ENCODE measurements around the gene ISCA1. TPM values are rescaled to one million over a fixed set of nuclear protein-coding genes. Genes with fewer than 3 reads are reported as not detected.
"Not testable (repeated sequence)": the region's sequence is repeated elsewhere in the genome, so short reads cannot be mapped to it uniquely, and the experiment has no call there.

The ISCA1 gene
- 43.9 and 47.1 TPM in 2 replicates for total RNA-seq

DNA sequence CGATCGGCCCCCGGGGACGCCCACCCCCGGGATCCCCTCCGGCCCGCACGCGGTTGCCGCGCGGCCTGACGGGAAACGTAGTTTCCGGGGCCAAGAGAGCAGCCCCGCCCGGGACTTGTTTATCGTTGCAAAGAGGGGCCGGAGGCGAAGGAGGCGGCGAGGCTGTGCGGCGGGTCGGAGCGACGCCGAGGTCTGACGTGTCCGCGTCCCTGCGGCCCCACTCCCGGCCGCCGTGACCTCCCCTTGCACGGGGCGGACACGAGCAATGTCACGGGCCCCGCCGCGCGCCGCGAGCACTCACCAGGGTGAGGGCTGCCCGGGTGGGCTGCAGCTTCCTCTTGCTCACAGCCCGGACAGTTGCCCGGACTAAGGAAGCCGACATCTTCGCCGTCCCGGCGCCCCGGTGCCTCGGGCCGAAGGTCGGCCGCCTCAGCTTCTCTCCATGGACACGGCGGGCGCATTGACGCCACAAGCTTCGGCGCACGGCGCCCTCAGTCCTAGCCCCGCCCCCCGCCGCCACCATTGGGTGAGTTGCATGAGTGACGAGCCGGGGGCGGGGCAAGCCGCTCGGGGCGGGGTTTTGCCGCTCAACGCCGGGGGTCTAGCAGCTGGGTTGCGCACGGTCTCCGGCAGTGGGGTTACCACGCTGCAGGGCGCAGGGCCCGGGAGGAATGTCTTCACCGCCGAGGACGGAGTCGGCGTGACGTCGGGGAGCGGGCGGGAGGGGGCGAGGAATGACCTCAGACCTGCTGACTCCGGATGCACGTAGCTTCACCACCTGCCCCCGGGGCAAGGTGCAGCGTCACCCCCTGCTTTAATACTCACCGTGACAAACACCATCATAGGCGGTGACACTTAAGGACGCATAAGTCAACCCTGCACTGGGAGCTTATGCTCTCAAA lies at the start of gene ISCA1:
Gene ISCA1 (minus strand): TSS at position 462 of the 902 bp plus-strand sequence. CDS start 80 bp downstream, at position 382.
- DNase-seq (ENCODE audit: low read depth): peak; percentile 72

DNA sequence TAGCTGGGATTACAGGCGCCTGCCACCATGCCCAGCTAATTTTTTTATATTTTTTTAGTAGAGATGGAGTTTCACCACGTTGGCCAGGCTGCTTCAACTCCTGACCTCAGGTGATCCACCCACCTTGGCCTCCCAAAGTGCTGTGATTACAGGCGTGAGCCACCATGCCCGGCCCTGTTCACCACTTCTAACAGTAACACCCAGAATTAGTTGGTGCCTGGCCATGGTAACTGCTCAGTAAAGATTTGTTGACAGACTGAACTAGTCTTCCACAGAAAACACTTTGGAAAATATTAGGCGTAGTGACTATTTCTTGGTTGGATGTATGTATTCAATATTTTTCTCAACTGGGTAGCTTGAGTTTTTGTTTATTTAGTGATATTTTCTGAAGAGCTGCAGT lies 47.8 kb upstream of the ISCA1 start:
- DNase-seq (ENCODE audit: low read depth): no peak

DNA sequence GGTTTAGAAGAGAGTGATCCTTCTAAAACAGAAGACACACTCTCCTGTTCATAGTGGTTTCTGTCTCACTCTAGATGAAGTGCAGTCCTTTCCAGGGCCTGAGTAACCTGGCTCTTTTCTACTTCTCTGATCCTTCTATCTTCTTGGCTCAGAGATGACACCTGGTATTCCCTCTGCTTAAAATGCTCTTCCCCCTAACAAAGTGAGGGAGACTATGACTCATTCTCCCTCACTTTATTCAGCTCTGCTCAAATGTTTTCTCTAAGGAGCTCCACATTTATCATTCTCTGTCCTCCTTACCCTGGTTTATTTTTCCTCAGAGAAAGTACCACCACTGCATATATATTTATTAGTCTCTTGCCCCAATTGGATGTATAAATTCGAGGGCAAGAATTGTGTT lies 47.3 kb upstream of the ISCA1 start:
- DNase-seq (ENCODE audit: low read depth): no peak

DNA sequence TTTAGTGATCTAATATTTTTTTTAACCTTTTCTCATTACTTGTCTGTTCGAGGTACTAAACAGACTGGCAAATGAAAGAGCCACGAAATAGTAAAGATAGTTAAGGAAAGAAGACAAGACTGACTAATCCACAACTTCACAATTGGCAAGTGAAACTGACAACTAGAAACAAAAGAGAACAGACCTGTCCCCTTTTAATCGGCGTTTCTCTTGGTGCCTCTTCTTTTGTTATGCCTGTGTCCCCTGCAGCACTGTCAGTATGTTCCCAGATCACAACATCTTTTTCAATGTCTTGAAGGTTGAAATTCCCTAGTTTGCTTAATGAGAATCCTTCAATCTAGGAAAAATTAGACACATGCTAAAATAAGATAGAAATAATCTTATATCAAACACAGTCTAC lies 45.8 kb upstream of the ISCA1 start:
- no peak for DNase-seq (ENCODE audit: low read depth)

DNA sequence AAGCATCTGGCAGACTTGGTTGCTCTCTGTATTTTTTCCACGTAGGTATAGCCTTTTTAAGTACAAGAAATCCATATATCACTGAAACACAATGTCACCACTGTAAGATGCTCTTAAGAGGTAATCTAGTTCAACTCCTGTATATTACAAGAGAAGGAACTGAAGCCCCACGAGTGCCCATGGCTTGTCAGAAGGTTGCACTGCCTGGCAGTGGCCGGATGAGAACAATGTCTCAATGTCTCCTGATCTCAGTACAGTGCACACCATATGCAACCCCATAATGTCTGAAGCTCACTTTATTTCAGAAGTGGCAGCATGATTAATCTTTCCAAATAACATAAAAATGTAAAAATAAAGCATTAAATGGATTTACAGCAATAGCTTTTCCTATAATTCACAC lies 44.2 kb upstream of the ISCA1 start:
- no peak for DNase-seq (ENCODE audit: low read depth)

DNA sequence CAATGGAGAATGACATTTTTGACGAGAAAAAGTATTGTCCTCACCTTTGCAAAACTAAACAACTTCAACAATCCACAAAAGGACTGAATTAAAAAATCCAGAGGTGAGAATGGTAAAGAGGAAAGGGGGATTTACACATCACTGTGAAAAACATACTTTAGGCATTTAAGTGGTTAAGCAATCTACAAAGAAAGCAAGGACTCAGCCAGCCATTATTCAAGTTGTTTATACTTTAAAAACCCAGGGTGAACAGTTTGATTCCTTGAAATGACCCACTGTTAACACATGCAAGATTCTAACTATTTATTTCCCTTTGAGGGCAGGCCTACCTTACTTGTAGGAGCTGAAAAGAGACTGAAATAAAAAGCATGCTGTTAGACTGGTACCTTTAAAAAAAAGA lies 42.6 kb upstream of the ISCA1 start:
- DNase-seq (ENCODE audit: low read depth): no peak

DNA sequence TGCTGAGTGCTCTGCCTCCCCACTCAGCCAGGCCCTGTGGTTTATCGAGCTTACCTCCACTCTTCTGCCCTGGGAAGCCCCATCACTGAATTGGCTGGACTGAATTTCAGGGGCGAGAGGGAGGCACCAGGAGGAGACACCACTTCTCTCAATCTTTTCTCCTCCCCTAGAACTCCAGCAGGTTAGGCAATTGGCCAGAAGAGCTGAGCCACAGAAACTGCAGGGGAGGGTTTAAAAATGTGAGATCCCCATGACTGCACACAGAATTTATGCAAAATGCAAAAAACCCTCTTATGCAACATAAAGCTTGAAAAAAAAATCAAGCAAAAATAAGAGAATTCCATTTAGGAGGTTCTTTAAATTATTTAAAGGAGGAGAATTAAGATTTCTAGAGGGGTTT lies 42.0 kb upstream of the ISCA1 start:
- no peak for DNase-seq (ENCODE audit: low read depth)

DNA sequence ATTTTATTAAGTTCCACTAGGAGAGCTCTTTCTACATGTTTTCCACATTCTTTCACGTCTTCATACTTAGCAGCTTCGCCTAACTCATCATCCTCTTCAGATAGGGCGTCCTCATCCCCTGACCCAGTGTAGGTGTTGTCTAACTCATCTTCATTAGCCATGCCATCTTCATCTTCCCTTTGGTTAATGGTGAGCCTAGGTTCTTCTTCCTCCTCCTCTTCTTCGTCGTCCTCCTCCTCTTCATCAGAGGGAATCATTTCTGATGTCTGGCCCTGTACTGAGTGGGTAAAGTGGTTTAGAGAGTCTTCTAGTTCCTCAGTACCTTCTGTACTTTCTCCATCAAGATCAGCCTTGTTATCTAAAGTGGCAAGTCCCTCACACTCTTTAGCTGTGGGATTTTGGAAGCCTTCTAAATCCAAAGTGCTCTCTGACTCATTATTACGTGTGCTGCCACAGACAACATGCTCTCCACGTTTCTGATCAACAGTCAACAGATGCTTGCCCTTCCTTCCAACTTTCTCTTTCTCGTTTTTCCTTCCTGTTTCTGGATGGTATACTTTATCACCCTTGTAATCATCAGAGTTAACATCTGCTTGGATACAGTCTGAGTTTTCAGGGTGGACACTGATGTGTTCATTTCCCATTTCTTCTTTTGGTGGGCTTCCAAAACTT lies 40.8 kb upstream of the ISCA1 start:
- no peak for DNase-seq (ENCODE audit: low read depth)

DNA sequence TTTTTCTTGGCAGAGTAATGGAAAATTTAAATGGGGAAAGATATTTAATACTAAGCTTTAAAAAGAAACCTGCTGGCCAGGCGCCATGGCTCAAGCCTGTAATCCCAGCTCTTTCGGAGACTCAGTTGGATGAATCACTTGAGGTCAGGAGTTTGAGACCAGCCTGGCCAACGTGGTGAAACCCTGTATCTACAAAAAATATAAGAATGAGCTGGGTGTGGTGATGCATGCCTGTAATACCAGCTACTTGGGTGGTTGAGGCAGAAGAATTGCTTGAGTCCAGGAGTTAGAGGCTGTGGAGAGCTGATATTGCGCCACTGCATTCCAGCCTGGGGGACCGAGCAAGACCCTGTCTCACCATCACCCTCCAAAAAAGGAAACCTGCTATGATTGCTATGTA lies 39.0 kb upstream of the ISCA1 start:
- peak; percentile 75 for DNase-seq (ENCODE audit: low read depth)

DNA sequence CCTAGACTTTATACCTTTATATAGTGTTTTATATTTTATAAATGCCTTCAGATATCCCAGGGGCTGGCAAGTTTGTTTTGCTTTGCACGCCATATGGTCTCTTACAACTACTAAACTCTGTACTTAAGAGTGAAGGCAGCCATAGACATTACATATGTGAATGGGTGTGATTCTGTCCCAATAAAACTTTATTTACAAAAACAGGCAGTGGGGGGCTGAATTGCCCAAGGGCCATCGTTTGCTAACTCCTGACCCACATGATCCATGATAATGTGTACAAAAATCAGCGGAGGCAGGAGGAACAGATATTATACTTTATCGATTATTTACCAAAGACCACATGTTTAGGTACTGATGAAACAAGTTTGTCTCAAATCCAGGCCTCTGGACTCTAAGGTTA lies 35.8 kb upstream of the ISCA1 start:
- DNase-seq (ENCODE audit: low read depth): no peak

DNA sequence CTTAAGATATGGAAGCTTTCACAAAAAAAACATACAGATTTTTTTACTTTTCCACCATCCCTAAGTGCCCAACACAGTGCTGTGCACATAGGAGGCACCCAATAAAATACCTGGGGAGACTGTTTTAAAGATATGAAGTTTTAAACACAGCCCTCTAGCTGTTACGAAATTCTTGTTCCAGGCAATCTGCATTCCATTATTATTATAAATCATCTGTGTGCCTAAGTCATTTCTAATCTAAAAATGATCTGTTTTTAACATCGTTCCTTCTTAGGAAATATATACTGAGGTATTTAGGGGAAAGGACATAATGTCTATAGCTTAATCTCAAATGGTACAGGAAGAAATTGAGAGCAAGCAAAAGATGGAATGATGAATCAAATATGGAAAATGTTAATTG lies 32.7 kb upstream of the ISCA1 start:
- no peak for DNase-seq (ENCODE audit: low read depth)

DNA sequence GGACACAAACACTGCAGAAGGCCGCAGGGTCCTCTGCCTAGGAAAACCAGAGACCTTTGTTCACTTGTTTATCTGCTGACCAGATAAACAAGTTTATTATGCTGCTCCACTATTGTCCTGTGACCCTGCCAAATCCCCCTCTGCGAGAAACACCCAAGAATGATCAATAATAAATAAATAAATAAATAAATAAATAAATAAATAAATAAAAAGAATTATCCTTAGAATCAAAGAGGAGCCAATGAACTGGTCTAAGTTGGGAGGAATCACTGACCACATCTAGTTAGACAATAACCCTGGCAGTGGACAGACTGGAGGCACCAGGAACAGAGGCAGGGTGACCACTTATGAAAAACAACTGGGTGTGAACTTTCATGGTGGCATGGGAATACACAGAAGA lies 30.6 kb upstream of the ISCA1 start:
- not testable (repeated sequence) for DNase-seq (ENCODE audit: low read depth)

DNA sequence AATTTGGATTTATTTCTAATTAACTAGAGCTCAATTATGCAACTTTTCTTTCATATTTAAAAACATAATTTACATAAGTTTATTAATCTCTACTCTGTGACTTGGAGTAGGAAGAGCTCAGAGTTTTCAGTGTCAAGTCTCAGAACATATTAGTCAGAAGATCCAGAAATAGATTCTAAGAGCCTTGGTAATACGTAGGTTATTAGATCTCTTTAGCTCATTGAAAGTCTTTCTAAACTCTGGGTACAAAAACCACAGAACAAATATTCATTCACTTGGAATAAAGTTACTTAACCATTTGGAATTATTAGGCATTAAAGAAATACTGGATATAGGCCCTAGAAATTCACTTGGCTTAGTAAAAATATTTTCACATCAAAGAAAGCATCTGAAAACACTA lies 26.3 kb upstream of the ISCA1 start:
- no peak for DNase-seq (ENCODE audit: low read depth)

DNA sequence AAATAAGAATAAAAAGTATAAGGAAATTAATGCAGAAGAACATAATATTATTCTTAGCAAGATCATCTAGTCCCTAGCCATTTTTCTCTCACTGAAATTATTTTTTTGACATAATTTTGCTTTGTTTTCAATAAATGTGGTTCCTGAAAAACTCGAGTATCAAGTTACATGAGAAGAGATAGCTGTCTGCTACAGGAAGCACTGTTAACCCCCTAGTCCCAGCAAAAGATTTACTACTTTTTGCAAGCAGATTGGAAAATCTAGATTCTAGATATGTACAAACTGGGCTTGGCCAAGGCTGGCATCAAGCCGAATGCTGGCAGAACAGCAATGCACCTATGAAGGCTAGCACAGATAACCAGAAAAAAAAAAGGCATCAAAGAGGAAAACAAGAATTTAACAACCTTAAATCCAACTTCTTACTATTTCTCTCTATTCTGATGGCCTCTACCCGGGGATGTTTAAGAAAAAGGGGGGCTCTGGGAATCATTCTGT lies 21.9 kb upstream of the ISCA1 start:
- no peak for DNase-seq (ENCODE audit: low read depth)

DNA sequence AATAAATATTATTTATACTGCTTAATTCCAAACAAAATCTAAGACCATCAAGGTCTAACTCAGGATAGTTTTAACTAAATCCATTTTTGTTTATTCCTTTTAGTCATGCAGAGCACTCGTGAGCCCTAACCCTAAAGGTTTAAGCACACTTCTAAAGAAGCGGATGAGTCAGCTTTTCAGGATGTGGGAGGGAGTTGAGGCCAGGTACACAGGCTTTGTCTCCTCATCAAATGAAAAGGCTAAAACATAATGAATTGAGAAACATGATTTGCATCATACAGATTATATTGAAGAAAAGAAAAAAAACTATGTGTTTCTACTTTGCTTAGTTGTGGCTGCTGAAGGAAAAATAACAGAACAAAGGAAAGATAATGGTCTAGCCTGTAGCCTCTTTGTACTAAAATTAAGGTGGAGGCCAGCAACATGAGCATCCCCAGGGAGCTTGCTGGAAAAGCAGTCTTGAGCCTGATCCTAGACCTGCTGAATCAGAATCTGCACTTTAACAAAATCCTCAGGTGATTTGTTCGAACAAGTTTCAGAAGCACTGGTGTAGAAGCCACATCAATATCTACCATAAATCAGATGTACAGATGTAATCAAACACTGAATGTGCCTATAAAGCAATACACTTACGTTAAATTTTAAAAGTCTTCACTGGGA lies 21.1 kb upstream of the ISCA1 start:
- DNase-seq (ENCODE audit: low read depth): peak; percentile 43

DNA sequence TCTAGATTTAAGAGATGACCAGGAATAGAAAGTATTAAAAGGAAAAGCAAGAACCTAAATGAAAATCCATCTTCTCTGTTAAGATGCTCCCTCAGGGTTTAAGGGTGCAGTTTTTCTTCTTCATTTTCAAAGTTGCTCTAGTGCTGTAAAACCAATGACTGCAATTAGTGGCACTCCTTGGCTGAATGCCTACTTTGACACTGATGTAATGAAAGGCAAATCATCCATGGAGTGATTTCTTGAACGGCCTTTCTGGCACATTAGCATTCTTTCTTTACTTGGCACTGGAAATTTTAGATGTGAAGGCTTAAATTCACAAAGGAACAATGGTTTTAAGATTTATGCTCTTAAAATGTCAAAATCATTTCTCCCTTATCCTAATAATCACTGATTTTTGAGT lies 19.3 kb upstream of the ISCA1 start:
- peak; percentile 21 for DNase-seq (ENCODE audit: low read depth)

DNA sequence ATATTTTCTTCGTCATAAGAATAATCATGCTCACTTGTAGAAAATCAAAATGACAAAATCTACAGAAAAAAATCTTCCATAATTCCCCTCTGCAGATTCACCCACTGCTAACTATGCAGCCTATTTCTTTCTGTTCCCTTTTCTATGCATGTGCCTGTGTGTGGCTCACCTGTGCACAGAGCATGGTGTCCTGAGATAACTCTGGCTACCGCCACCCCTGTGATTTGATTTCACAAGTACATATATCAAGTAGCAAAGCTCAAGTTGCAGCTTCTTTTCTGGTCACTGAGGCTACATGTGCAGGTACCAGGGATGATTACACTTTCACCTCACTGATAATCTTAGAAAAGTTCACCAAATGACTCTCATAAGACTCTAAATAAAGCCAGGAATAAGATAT lies 18.4 kb upstream of the ISCA1 start:
- no peak for DNase-seq (ENCODE audit: low read depth)

DNA sequence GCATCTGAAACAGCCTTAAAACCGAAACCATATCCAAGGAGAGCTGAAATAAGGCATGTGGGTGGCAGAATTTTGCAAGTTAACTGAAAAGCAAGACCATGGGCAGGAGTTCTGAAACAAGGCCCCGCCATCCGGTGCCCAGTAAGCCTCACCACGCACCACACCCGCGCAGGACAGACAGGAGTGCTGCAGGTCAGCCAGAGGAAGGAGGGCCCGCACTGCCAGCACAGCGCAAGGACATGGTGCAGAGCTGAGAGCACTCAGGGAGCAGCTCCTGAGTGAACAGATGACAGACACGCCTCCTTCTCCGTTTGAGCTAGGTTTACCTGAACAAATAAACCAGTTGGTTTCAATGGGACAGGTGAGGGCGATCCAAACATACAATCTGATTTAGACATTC lies 16.5 kb upstream of the ISCA1 start:
- no peak for DNase-seq (ENCODE audit: low read depth)

DNA sequence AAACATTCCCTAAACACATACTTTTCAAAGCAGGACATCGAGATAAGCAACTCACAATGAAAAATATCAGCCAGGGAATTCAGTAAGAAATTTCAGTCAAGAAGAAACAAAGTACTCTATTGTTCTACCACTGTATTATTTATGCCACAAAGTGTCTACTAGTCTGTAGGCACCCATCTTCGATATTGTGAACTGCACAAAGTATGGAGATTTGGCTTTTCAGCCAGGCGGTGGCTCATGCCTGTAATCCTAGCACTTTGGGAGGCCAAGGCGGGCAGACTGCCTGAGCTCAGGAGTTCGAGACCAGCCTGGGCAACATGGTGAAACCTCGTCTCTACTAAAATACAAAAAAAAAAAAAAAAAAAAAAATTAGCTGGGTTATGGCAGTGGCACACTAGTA lies 8.0 kb upstream of the ISCA1 start:
- DNase-seq (ENCODE audit: low read depth): not testable (repeated sequence)

DNA sequence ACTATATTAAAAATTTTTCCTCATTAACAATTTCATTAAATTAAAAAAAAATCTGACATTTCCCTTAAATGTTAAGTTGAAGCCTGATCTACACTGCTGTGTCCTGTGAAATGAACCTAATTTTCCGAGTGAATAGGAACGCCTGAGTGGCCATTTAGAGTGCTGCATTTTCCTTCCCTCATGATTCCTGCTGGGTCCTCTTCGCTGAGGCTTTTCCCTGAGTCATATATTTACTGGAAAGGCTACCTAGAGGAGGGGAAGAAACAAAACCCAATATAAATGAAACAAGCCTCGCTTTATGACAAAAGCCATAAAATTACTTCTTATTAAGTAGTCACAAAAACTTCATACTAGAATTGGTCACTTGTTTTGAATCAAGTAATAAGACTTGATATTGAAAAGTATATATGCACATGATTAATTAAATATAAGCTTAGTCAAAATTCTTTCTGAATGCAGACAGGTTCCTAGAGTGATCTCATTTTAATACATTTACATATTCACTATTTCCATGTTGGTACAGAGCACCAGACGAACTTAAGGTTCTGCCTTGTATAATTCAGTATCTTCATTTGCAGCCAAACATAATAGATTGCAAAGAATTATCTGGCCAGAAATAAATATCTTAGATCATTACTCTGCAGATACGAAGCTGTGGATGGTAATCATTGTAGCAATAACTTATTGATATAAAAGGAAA lies 6.3 kb upstream of the ISCA1 start:
- DNase-seq (ENCODE audit: low read depth): no peak

DNA sequence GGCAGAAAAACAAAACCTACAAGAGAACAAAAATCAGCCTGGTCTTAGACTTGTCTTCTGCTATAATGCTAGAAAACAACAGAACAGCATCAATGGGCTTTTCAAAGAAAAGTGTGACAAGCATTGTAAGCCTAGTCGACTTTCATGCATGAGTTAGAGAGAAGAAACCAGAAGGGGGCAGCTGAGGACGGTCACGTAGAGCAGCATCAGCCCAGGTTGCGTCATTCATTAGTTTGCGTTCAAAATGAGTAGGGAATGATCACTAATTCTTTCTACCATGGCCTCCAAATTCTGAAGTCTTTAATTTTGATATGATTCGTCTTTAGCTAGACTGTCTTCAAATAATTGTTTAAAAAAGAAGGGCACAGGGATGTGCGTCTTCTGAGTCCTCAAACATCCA lies 4.7 kb upstream of the ISCA1 start:
- DNase-seq (ENCODE audit: low read depth): peak; percentile 69

DNA sequence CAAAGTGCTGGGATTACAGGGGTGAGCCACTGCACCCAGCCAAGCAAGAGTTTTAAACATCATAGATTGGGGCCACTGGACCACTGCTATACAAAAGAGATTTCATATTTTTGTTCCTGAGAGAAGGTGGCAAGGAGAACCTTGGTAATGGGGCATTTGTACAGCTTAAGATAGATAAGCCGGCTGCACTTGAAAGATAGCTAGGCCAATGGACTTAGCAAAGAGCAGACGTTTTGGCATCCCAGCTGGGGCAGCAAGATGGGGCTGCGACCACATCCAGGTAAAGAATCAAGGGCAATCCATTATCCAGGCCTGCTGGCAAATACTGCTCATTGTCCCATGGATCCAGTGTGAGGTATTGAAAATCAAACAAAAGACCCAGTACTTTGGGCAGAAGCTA lies 3.9 kb upstream of the ISCA1 start:
- no peak for DNase-seq (ENCODE audit: low read depth)
